ENCODE results near the gene DLEC1.
"Not testable (repeated sequence)": the region's sequence is repeated elsewhere in the genome, so short reads cannot be mapped to it uniquely, and the experiment has no call there.

DLEC1 gene

GRCh38 chr3:38036906-38037305 is 2.1 kb upstream of the DLEC1 start:
- no peak overlapping the region for H3K4me3 ChIP-seq (ENCODE audit: low read depth, low read length)

- H3K4me3 ChIP-seq (ENCODE audit: low read depth, low read length), result no peak overlapping the region
These were observed 529 bp upstream of the DLEC1 start for GRCh38 chr3:38038447-38038911.

- H3K4me3 ChIP-seq (ENCODE audit: low read depth, low read length), result no peak overlapping the region
These were observed 872 bp downstream of the DLEC1 start for GRCh38 chr3:38039899-38040261.

- H3K4me3 ChIP-seq (ENCODE audit: low read depth, low read length), result no peak overlapping the region
These were observed 1.4 kb downstream of the DLEC1 start for GRCh38 chr3:38040401-38040800.

- no peak overlapping the region for H3K4me3 ChIP-seq (ENCODE audit: low read depth, low read length)
These were observed 4.5 kb downstream of the DLEC1 start for GRCh38 chr3:38043486-38043885.

- H3K4me3 ChIP-seq (ENCODE audit: low read depth, low read length), result no peak overlapping the region
These were observed 7.0 kb downstream of the DLEC1 start for GRCh38 chr3:38046027-38046426.

- H3K4me3 ChIP-seq (ENCODE audit: low read depth, low read length), result no peak overlapping the region
These were observed 7.8 kb downstream of the DLEC1 start for GRCh38 chr3:38046821-38047220.

- no peak overlapping the region for H3K4me3 ChIP-seq (ENCODE audit: low read depth, low read length)
These were observed 8.9 kb downstream of the DLEC1 start for GRCh38 chr3:38047896-38048295.

- no peak overlapping the region for H3K4me3 ChIP-seq (ENCODE audit: low read depth, low read length)
These were observed 10.5 kb downstream of the DLEC1 start for GRCh38 chr3:38049358-38050126.

- no peak overlapping the region for H3K4me3 ChIP-seq (ENCODE audit: low read depth, low read length)
These were observed 12.1 kb downstream of the DLEC1 start for GRCh38 chr3:38051131-38051530.

- H3K4me3 ChIP-seq (ENCODE audit: low read depth, low read length), result not testable (repeated sequence)
These were observed 14.3 kb downstream of the DLEC1 start for GRCh38 chr3:38053286-38053685.

- not testable (repeated sequence) for H3K4me3 ChIP-seq (ENCODE audit: low read depth, low read length)
These were observed 14.9 kb downstream of the DLEC1 start for GRCh38 chr3:38053813-38054498.

- no peak overlapping the region for H3K4me3 ChIP-seq (ENCODE audit: low read depth, low read length)
These were observed 15.5 kb downstream of the DLEC1 start for GRCh38 chr3:38054499-38055001.

- no peak overlapping the region for H3K4me3 ChIP-seq (ENCODE audit: low read depth, low read length)
These were observed 20.1 kb downstream of the DLEC1 start for GRCh38 chr3:38059148-38059547.

GRCh38 chr3:38059591-38059990 is 20.6 kb downstream of the DLEC1 start:
- no peak overlapping the region for H3K4me3 ChIP-seq (ENCODE audit: low read depth, low read length)

- H3K4me3 ChIP-seq (ENCODE audit: low read depth, low read length), result no peak overlapping the region
These were observed 23.8 kb downstream of the DLEC1 start for GRCh38 chr3:38062809-38063208.

GRCh38 chr3:38064453-38064852 is 25.4 kb downstream of the DLEC1 start:
- not testable (repeated sequence) for H3K4me3 ChIP-seq (ENCODE audit: low read depth, low read length)

- H3K4me3 ChIP-seq (ENCODE audit: low read depth, low read length), result no peak overlapping the region
These were observed 28.7 kb downstream of the DLEC1 start for GRCh38 chr3:38067508-38068233.

- no peak overlapping the region for H3K4me3 ChIP-seq (ENCODE audit: low read depth, low read length)
These were observed 31.0 kb downstream of the DLEC1 start for GRCh38 chr3:38070013-38070412.

GRCh38 chr3:38077073-38077472 is 38.1 kb downstream of the DLEC1 start:
- not testable (repeated sequence) for H3K4me3 ChIP-seq (ENCODE audit: low read depth, low read length)

- H3K4me3 ChIP-seq (ENCODE audit: low read depth, low read length), result not testable (repeated sequence)
These were observed 43.3 kb downstream of the DLEC1 start for GRCh38 chr3:38082296-38082695.

- H3K4me3 ChIP-seq (ENCODE audit: low read depth, low read length), result not testable (repeated sequence)
These were observed 44.2 kb downstream of the DLEC1 start for GRCh38 chr3:38083254-38083653.
